Trophoblast cell (in vitro differentiated cells and primary cell): ENCODE data around the gene HDDC3.

Experiments used
- DNase-seq, 2 donors: peaks; one replicate each; pipeline ENCODE4 v3.0.0-alpha.2; 2016
- H2AFZ ChIP-seq: 2 replicates; pipeline ENCODE4 v1.6.1; 2013; ENCODE audit warnings: low read length, moderate library complexity, mild to moderate bottlenecking; ENCODE audit not compliant: insufficient read depth, poor library complexity
- H2AK5ac ChIP-seq: 2 replicates; pipeline ENCODE4 v1.6.1; 2013; ENCODE audit warnings: mild to moderate bottlenecking, low read length
- H2BK120ac ChIP-seq: 2 replicates; pipeline ENCODE4 v1.6.1; 2013; ENCODE audit warnings: low read length, mild to moderate bottlenecking, moderate library complexity; ENCODE audit not compliant: insufficient read depth, poor library complexity
- H2BK12ac ChIP-seq: 2 replicates; pipeline ENCODE4 v1.6.1; 2013; ENCODE audit warnings: mild to moderate bottlenecking, low read length, moderate library complexity
- H2BK5ac ChIP-seq: 2 replicates; pipeline ENCODE4 v1.6.1; 2013; ENCODE audit warnings: low read length, low read depth, moderate library complexity, mild to moderate bottlenecking; ENCODE audit not compliant: poor library complexity
- H3K14ac ChIP-seq: 2 replicates; pipeline ENCODE4 v1.6.1; 2013; ENCODE audit warnings: mild to moderate bottlenecking, low read length
- H3K18ac ChIP-seq: 2 replicates; pipeline ENCODE4 v1.6.1; 2013; ENCODE audit warnings: mild to moderate bottlenecking, low read length
- H3K23ac ChIP-seq: 2 replicates; pipeline ENCODE4 v1.6.1; 2013; ENCODE audit warnings: low read length
- H3K27ac ChIP-seq: 2 replicates; pipeline ENCODE4 v1.5.1; 2013; ENCODE audit warnings: low read depth, mild to moderate bottlenecking, inconsistent platforms, low read length, moderate library complexity
- H3K27me3 ChIP-seq: 2 replicates; pipeline ENCODE4 v1.6.1; 2013; ENCODE audit warnings: inconsistent platforms, mild to moderate bottlenecking, low read length, moderate library complexity; ENCODE audit not compliant: insufficient read depth
- H3K36me3 ChIP-seq, 2 experiments: 1 replicate in 1 of 2; 2 replicates in 1 of 2; pipeline ENCODE4 v1.6.1; 2013; ENCODE audit warnings: low read length in 2 of 2, mild to moderate bottlenecking in 2 of 2, moderate library complexity in 1 of 2; ENCODE audit not compliant: insufficient read depth in 2 of 2, control insufficient read depth in 1 of 2
- H3K4ac ChIP-seq: 2 replicates; pipeline ENCODE4 v1.6.1; 2013; ENCODE audit warnings: low read depth, mild to moderate bottlenecking, low read length, moderate library complexity
- H3K4me1 ChIP-seq, 2 experiments: 1 replicate in 1 of 2; 2 replicates in 1 of 2; pipeline ENCODE4 v1.6.1; 2013; ENCODE audit warnings: low read length in 2 of 2, mild to moderate bottlenecking in 2 of 2, moderate library complexity in 1 of 2; ENCODE audit not compliant: insufficient read depth in 2 of 2, control insufficient read depth in 1 of 2
- H3K4me2 ChIP-seq: 2 replicates; pipeline ENCODE4 v1.6.1; 2013; ENCODE audit warnings: inconsistent platforms, mild to moderate bottlenecking, low read length, moderate library complexity
- H3K4me3 ChIP-seq: 2 replicates; pipeline ENCODE4 v1.5.1; 2013; ENCODE audit warnings: mild to moderate bottlenecking, low read depth, low read length, inconsistent platforms
- H3K79me1 ChIP-seq: one replicate; pipeline ENCODE4 v1.6.1; 2013; ENCODE audit warnings: low read length
- H3K79me2 ChIP-seq: 2 replicates; pipeline ENCODE4 v1.6.1; 2013; ENCODE audit warnings: low read length, mild to moderate bottlenecking; ENCODE audit not compliant: control insufficient read depth, insufficient read depth, poor library complexity
- H3K9ac ChIP-seq: 2 replicates; pipeline ENCODE4 v1.6.1; 2013; ENCODE audit warnings: mild to moderate bottlenecking, low read length
- H3K9me3 ChIP-seq: 2 replicates; pipeline ENCODE4 v1.6.1; 2013; ENCODE audit warnings: low read depth, mild to moderate bottlenecking, control low read depth, inconsistent platforms, low read length; ENCODE audit not compliant: insufficient read depth
- H4K12ac ChIP-seq: 2 replicates; pipeline ENCODE4 v1.6.1; 2013; ENCODE audit warnings: low read depth, mild to moderate bottlenecking, low read length, moderate library complexity
- H4K8ac ChIP-seq: 2 replicates; pipeline ENCODE4 v1.6.1; 2013; ENCODE audit warnings: low read depth, mild to moderate bottlenecking, low read length, moderate library complexity
- H4K91ac ChIP-seq: one replicate; pipeline ENCODE4 v1.6.1; 2013; ENCODE audit warnings: low read depth, mild to moderate bottlenecking, low read length, moderate library complexity
- WGBS: extraction: QIAGEN DNeasy Blood & Tissue Kit; methylation state at CpG from one replicate; pipeline ENCODE4 v1.1.7; 2013; ENCODE audit warnings: missing lambda C conversion rate; ENCODE audit not compliant: insufficient read length, insufficient coverage; ENCODE audit errors: extremely low coverage; 5-methylcytosine and 5-hydroxymethylcytosine counted together

The HDDC3 gene

GRCh38 chr15:90974216-90974615 is 41.9 kb upstream of the HDDC3 start:
- no peak overlapping the region for H3K4me2 ChIP-seq
- no CpG with 5 or more reads among the region's 21 CpGs for WGBS

DNA sequence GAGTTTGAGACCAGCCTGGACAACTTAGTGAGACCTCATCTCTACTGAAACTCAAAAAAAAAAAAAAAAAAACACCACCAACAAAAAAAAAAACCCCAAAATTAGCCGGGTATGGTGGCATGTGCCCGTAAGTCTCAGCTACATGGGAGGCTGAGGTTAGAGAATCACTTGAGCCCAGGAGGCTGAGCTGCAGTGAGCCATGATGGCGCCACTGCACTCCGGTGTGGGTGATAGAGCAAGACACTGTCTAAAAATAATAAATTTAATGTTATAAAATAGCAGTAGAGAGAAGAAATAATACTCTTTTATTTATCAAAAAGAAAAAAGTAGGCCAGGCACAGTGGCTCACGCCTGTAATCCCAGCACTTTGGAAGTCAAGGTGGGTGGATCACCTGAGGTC is 39.8 kb upstream of the HDDC3 start:
- Histone ChIP-seq H3K27ac (no peak overlapping the region), H3K23ac (no peak overlapping the region), H2BK120ac (no peak overlapping the region), H3K18ac (no peak overlapping the region), H3K4me1 (no peaks in the 10 kb centered on the region), H3K14ac (no peak overlapping the region), H3K36me3 (peaks cover 43 to 77% of the 10 kb centered on the region in 2 experiments), H3K79me1 (no peaks in the 10 kb centered on the region), H3K4me3 (no peak overlapping the region), H3K27me3 (no peaks in the 10 kb centered on the region), H2AK5ac (no peak overlapping the region), H2BK5ac (no peak overlapping the region), H3K9me3 (peaks cover 1% of the 10 kb centered on the region), H4K12ac (no peak overlapping the region), H4K8ac (no peak overlapping the region), H2BK12ac (no peak overlapping the region), H3K4ac (no peak overlapping the region), H2AFZ (no peak overlapping the region), H3K4me2 (no peak overlapping the region), H3K79me2 (no peaks in the 10 kb centered on the region), H4K91ac (no peak overlapping the region), H3K9ac (no peak overlapping the region)
- WGBS: no CpG with 5 or more reads among the region's 5 CpGs
- DNase-seq: no peak

More at GRCh38 chr15:90974216-90974615, 41.9 kb upstream of the HDDC3 start:
- no peak overlapping the region for H2AK5ac ChIP-seq
- no peak overlapping the region for H3K27ac ChIP-seq
- no peak overlapping the region for H3K4me3 ChIP-seq
- H3K4me1 ChIP-seq: no peaks in the 10 kb centered on the region
- H3K27me3 ChIP-seq: no peaks in the 10 kb centered on the region
- H3K9ac ChIP-seq: no peak overlapping the region
- H3K14ac ChIP-seq: no peak overlapping the region
- no peak overlapping the region for H2BK5ac ChIP-seq
- H2BK120ac ChIP-seq: no peak overlapping the region
- DNase-seq: no peak
- no peaks in the 10 kb centered on the region for H3K79me1 ChIP-seq
- no peak overlapping the region for H3K4ac ChIP-seq
- no peak overlapping the region for H4K12ac ChIP-seq
- H2AFZ ChIP-seq: no peak overlapping the region
- no peak overlapping the region for H4K91ac ChIP-seq
- peaks cover 1% of the 10 kb centered on the region for H3K9me3 ChIP-seq
- peaks cover 44 to 70% of the 10 kb centered on the region in 2 experiments for H3K36me3 ChIP-seq
- no peaks in the 10 kb centered on the region for H3K79me2 ChIP-seq
- H4K8ac ChIP-seq: no peak overlapping the region
- H2BK12ac ChIP-seq: no peak overlapping the region
- no peak overlapping the region for H3K18ac ChIP-seq
- no peak overlapping the region for H3K23ac ChIP-seq

DNA sequence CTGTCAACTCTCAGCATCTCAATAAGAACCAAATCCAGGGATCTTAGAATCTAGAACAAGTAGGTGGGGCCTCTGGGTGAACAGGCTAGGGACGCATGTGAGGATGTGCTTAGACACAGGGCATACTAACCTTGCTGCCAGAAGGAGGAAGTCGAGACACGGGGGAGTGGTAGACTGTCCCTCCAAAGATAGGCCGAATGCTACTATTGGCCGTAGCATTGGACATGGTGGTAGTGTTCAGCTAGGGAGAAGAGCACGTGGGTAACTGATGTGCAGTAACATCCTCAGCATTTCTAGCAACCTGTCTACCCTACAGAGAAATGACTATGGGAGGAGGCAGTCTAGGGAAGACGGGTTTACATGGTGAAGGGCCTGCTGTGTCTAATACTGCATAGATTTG is 37.9 kb upstream of the HDDC3 start:
- Histone ChIP-seq H4K91ac (no peak overlapping the region), H2AK5ac (no peak overlapping the region), H3K9me3 (peaks cover 4% of the 10 kb centered on the region), H2AFZ (no peak overlapping the region), H2BK5ac (no peak overlapping the region), H3K14ac (no peak overlapping the region), H3K23ac (no peak overlapping the region), H3K4ac (no peak overlapping the region), H2BK12ac (no peak overlapping the region), H3K36me3 (peaks cover 40 to 77% of the 10 kb centered on the region in 2 experiments), H3K27me3 (no peaks in the 10 kb centered on the region), H3K9ac (no peak overlapping the region), H3K4me2 (no peak overlapping the region), H3K4me3 (no peak overlapping the region), H3K79me2 (no peaks in the 10 kb centered on the region), H3K27ac (no peak overlapping the region), H2BK120ac (no peak overlapping the region), H3K79me1 (no peaks in the 10 kb centered on the region), H4K8ac (no peak overlapping the region), H4K12ac (no peak overlapping the region), H3K4me1 (no peaks in the 10 kb centered on the region), H3K18ac (no peak overlapping the region)
- WGBS: no CpG with 5 or more reads among the region's 7 CpGs
- DNase-seq: no peak

- peaks cover 4% of the 10 kb centered on the region for H3K9me3 ChIP-seq
- no peaks in the 10 kb centered on the region for H3K79me2 ChIP-seq
- H3K4me2 ChIP-seq: no peak overlapping the region
- no peak overlapping the region for H2BK120ac ChIP-seq
- WGBS: no CpG with 5 or more reads among the region's 1 CpG
- H3K9ac ChIP-seq: no peak overlapping the region
- peaks cover 35 to 63% of the 10 kb centered on the region in 2 experiments for H3K36me3 ChIP-seq
- no peaks in the 10 kb centered on the region for H3K79me1 ChIP-seq
- H2BK12ac ChIP-seq: no peak overlapping the region
- H2AFZ ChIP-seq: no peak overlapping the region
- H3K4me1 ChIP-seq: no peaks in the 10 kb centered on the region
- no peak overlapping the region for H2BK5ac ChIP-seq
- no peak overlapping the region for H3K14ac ChIP-seq
- H3K18ac ChIP-seq: no peak overlapping the region
- no peak overlapping the region for H3K27ac ChIP-seq
- H3K23ac ChIP-seq: no peak overlapping the region
- H4K8ac ChIP-seq: no peak overlapping the region
- no peak overlapping the region for H3K4ac ChIP-seq
- no peak overlapping the region for H2AK5ac ChIP-seq
- H4K12ac ChIP-seq: no peak overlapping the region
- H3K4me3 ChIP-seq: no peak overlapping the region
- peak in 1 of 2 donors; percentile 26 for DNase-seq
- H4K91ac ChIP-seq: no peak overlapping the region
- H3K27me3 ChIP-seq: no peaks in the 10 kb centered on the region
These were observed 36.1 kb upstream of the HDDC3 start for GRCh38 chr15:90968434-90968833.
